ENCODE results near the gene ATIC.

Gene ATIC

DNA sequence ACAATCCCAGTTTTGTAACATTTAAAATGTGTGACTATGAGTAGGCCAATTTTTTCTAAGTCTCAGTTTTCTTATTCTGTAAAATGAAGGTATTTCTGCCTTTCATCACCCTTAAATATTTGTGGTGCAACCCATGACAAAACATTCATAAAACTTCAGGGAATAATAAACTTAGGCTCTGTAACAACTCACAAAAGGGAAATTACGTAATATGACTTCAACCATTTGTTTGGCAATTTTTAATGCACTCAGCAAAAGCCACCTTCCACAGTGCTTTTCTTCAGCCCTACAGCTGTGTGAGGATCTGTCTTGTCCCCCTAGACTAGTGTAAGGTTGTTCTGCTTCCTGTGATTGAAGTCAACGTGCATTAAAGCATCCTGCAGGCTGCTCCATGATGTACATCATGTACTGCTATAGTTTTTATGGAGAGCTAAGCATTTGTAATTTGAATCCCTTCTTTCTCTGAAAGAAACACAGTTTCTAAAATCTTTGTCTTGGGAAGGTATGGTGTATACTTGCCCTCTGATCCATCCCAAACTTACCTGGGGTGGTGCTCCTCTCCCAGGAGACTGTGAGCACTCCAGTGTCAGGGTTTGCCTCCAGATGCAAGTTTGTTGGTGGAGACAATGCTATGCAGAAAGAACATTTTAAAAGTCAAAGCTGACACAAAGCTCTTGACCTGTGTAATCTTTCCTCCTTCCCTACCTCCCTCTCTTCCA, 84.9 kb downstream of the ATIC start:
- no peak overlapping the region for H3K27ac ChIP-seq
- no peaks in the 10 kb centered on the region for H3K79me2 ChIP-seq
- no peaks in the 10 kb centered on the region for H3K4me1 ChIP-seq
- H3K36me3 ChIP-seq (ENCODE audit: control insufficient read depth, insufficient read depth, low read length) = no peaks in the 10 kb centered on the region
- no peak overlapping the region for H3K9ac ChIP-seq
- H3K9me3 ChIP-seq (ENCODE audit: control insufficient read depth, low read length) = no peaks in the 10 kb centered on the region
- no peak overlapping the region for H3K4me2 ChIP-seq (ENCODE audit: low read length)
- H3K27me3 ChIP-seq (ENCODE audit: control insufficient read depth, insufficient read depth, low read length) = no peaks in the 10 kb centered on the region
- no peak overlapping the region for H2AFZ ChIP-seq
- no peak overlapping the region for H3K4me3 ChIP-seq (ENCODE audit: low read depth, low read length)
- TF ChIP-seq, protein P1, sequence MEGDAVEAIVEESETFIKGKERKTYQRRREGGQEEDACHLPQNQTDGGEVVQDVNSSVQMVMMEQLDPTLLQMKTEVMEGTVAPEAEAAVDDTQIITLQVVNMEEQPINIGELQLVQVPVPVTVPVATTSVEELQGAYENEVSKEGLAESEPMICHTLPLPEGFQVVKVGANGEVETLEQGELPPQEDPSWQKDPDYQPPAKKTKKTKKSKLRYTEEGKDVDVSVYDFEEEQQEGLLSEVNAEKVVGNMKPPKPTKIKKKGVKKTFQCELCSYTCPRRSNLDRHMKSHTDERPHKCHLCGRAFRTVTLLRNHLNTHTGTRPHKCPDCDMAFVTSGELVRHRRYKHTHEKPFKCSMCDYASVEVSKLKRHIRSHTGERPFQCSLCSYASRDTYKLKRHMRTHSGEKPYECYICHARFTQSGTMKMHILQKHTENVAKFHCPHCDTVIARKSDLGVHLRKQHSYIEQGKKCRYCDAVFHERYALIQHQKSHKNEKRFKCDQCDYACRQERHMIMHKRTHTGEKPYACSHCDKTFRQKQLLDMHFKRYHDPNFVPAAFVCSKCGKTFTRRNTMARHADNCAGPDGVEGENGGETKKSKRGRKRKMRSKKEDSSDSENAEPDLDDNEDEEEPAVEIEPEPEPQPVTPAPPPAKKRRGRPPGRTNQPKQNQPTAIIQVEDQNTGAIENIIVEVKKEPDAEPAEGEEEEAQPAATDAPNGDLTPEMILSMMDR (IDR thresholded peaks at IDR 0.05) = no peak

DNA sequence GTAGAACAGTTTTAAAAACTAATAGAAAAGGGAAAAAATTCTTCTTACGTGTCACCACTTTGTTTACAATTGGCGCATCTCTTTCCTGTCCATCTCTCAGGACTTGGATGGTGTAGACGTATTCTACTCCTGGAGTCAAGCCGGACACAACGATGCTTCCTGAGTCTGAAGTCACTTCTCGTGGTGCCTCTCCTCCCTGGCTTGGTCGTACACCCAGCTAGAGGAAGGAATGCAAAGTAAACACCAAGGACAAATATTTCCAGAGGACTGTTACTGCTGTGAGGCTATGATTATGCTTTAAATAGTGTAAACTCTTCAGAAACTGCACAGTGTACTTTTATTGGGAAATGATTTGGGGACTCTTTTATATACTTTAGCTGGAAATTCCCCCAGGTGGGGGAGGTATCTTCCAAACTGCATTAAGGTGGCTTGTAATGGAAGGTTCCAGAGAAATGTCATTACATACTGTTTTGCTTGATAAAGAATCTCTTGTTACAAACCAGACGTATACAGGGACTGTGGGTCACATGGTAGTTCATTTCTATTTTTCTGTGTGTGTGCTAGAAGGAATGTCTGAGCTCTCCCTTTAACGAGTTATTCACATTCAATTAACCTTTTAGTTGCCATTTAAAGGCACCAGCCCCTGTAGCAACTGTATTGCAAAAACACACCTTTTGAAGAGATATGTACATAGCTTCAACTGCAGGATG, 85.9 kb downstream of the ATIC start:
- Histone ChIP-seq H3K27ac (no peak overlapping the region), H3K4me3 (ENCODE audit: low read depth, low read length) (no peak overlapping the region), H3K4me1 (no peaks in the 10 kb centered on the region), H3K27me3 (ENCODE audit: control insufficient read depth, insufficient read depth, low read length) (no peaks in the 10 kb centered on the region), H3K4me2 (ENCODE audit: low read length) (no peak overlapping the region), H3K9me3 (ENCODE audit: control insufficient read depth, low read length) (no peaks in the 10 kb centered on the region), H3K79me2 (no peaks in the 10 kb centered on the region), H2AFZ (no peak overlapping the region), H3K9ac (no peak overlapping the region), H3K36me3 (ENCODE audit: control insufficient read depth, insufficient read depth, low read length) (no peaks in the 10 kb centered on the region)
- TF ChIP-seq, protein P1 (IDR thresholded peaks at IDR 0.05) = no peak

DNA sequence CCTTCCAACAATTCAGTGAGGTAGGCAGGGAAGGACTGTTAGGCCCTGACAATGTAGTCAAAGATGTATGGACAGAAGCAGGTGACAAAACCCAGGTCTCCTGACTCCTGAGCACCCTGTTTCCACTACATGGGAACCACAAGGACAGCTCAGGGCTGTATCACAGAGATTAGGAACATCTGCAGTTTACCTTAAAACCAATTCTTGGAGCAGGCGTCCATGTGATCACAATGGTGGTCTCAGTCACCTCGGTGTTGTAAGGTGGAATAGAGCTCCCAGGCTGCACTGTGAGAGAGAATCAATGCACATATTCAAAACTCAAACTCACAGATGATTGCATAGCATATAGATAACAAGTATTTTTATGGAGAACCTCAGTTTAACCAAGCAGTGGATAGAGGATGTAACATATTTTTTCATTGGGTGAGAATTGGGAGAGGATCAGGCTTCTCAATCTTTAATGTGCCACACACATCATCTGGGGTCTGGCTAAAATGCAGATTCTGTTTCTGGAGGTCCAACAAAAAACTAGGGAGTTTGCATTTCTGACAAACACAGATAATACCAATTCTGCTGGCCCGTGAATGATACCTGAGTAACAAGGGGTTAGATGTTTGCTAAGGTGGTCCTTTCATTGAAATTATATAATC, 87.3 kb downstream of the ATIC start:
- Histone ChIP-seq H3K9me3 (ENCODE audit: control insufficient read depth, low read length) (no peaks in the 10 kb centered on the region), H2AFZ (no peak overlapping the region), H3K4me3 (ENCODE audit: low read depth, low read length) (no peak overlapping the region), H3K27ac (no peak overlapping the region), H3K79me2 (no peaks in the 10 kb centered on the region), H3K9ac (no peak overlapping the region), H3K27me3 (ENCODE audit: control insufficient read depth, insufficient read depth, low read length) (no peaks in the 10 kb centered on the region), H3K36me3 (ENCODE audit: control insufficient read depth, insufficient read depth, low read length) (no peaks in the 10 kb centered on the region), H3K4me2 (ENCODE audit: low read length) (no peak overlapping the region), H3K4me1 (no peaks in the 10 kb centered on the region)
- TF ChIP-seq, protein P1 (IDR thresholded peaks at IDR 0.05) = no peak
